ENCODE results near the gene C19orf25.

The C19orf25 gene

GRCh38 chr19:1427221-1427920, 51.6 kb downstream of the C19orf25 start:
- no peak for DNase-seq

- DNase-seq, result no peak
Measured at GRCh38 chr19:1426736-1427135, 52.3 kb downstream of the C19orf25 start.

- no peak for DNase-seq
Measured at GRCh38 chr19:1425902-1426301, 53.1 kb downstream of the C19orf25 start.

GRCh38 chr19:1425102-1425837, 53.7 kb downstream of the C19orf25 start:
- no peak for DNase-seq

DNA sequence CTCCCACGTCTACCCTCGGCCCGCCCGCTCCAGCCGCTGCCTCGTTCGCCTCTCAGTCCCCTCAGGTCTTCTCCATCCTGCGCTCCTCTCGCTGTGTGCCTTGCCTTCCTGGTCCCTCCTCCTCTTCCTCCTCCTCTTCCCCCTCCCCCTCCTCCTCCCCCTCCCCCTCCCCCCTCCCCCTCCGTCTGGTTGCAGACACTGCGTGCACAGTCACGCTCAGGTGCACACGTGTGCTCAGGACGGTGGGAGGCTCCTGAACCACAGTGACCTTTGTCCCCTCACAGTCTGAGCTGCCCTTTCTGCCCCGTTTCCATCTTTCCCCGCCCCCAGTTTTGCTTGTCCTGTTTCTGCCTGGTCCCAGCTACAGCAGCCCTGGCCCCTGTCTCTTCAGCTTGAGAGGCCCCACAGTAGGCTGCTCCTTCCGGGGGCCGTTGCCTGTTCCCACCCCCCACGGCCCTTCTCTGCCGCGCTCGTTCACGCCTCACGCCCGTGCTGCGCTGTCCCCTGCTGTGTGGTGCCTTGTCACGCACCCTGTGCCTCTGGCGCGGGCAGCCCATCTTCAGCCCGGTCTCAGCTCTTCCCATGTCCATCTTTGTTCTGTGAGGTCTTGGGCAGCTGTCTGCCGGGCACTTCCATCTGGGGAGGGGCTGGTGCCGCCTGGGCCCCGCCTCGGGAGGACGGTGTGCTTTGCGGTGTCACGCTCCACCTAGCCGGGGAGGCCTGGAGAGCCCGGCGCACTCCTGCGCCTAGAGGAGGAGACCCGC, 54.6 kb downstream of the C19orf25 start:
- DNase-seq, result no peak

GRCh38 chr19:1423436-1424191, 55.4 kb downstream of the C19orf25 start:
- DNase-seq, result no peak
